Upper lobe of left lung (tissue), 4 donors: ENCODE measurements around the gene PVRIG.

Experiments used
- EP300 ChIP-seq, 4 donors: sonication (generic); formaldehyde crosslinking; IDR thresholded peaks; one replicate each; pipeline ENCODE4 v1.5.1; 2017; ENCODE audit warnings: antibody characterized with exemption in 4 of 4, control low read depth in 2 of 4
- POLR2A ChIP-seq, 4 donors: fragments of 450-650 bp; IDR thresholded peaks; one replicate each; pipeline ENCODE4 v1.5.1; 2016 to 2017; ENCODE audit warnings: antibody characterized with exemption in 4 of 4, mild to moderate bottlenecking in 2 of 4
- POLR2AphosphoS5 ChIP-seq, 2 donors: sonication (generic); formaldehyde crosslinking; IDR thresholded peaks; one replicate each; pipeline ENCODE4 v1.5.1; 2017; ENCODE audit warnings: antibody characterized with exemption in 2 of 2
- TF ChIP-seq, protein P1 (sequence below), 6 experiments: fragments of 450-650 bp in 4 of 6; fragments of 200-600 bp in 2 of 6; sonication (generic) in 2 of 6; IDR thresholded peaks; one replicate each; pipeline ENCODE4 v1.5.1; 2016 to 2019; ENCODE audit warnings: antibody characterized with exemption in 6 of 6

GRCh38 chr7:100189061-100189460 is 30.7 kb upstream of the PVRIG start:
- TF ChIP-seq, protein P1, sequence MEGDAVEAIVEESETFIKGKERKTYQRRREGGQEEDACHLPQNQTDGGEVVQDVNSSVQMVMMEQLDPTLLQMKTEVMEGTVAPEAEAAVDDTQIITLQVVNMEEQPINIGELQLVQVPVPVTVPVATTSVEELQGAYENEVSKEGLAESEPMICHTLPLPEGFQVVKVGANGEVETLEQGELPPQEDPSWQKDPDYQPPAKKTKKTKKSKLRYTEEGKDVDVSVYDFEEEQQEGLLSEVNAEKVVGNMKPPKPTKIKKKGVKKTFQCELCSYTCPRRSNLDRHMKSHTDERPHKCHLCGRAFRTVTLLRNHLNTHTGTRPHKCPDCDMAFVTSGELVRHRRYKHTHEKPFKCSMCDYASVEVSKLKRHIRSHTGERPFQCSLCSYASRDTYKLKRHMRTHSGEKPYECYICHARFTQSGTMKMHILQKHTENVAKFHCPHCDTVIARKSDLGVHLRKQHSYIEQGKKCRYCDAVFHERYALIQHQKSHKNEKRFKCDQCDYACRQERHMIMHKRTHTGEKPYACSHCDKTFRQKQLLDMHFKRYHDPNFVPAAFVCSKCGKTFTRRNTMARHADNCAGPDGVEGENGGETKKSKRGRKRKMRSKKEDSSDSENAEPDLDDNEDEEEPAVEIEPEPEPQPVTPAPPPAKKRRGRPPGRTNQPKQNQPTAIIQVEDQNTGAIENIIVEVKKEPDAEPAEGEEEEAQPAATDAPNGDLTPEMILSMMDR (IDR thresholded peaks at IDR 0.05), result no peak
- TF ChIP-seq POLR2A (IDR thresholded peaks at IDR 0.05) (no peak), EP300 (IDR thresholded peaks at IDR 0.05) (no peak), POLR2AphosphoS5 (IDR thresholded peaks at IDR 0.05) (no peak)
